Stimulated activated CD8-positive, alpha-beta memory T cell treated with anti-CD3 and anti-CD28 coated beads, Interleukin-12 subunit alpha, Interleukin-12 subunit beta, amount 100 ng/mL, for 4 hours (primary cell): ENCODE measurements around the gene AIFM3.

Source experiments
- DNase-seq: peaks from one replicate; pipeline ENCODE4 v3.0.0-alpha.2; 2020; ENCODE audit warnings: low read depth

Gene AIFM3

GRCh38 chr22:20991252-20992055, 24.4 kb downstream of the AIFM3 start:
- DNase-seq: no peak

GRCh38 chr22:20992056-20992442, 25.0 kb downstream of the AIFM3 start:
- no peak for DNase-seq

GRCh38 chr22:20992456-20993303, 25.6 kb downstream of the AIFM3 start:
- no peak for DNase-seq

- DNase-seq: no peak
These were observed 26.5 kb downstream of the AIFM3 start for GRCh38 chr22:20993304-20994127.

- DNase-seq: no peak
These were observed 27.3 kb downstream of the AIFM3 start for GRCh38 chr22:20994128-20994901.

- no peak for DNase-seq
These were observed 27.8 kb downstream of the AIFM3 start for GRCh38 chr22:20994902-20995241.

GRCh38 chr22:20995329-20996030, 28.4 kb downstream of the AIFM3 start:
- DNase-seq: no peak

GRCh38 chr22:20996031-20996410, 29.0 kb downstream of the AIFM3 start:
- DNase-seq: no peak

- DNase-seq: no peak
These were observed 29.8 kb downstream of the AIFM3 start for GRCh38 chr22:20996598-20997535.

- DNase-seq: no peak
These were observed 30.6 kb downstream of the AIFM3 start for GRCh38 chr22:20997536-20998257.

GRCh38 chr22:20998411-20999336, 31.6 kb downstream of the AIFM3 start:
- no peak for DNase-seq

GRCh38 chr22:20999350-21000206, 32.5 kb downstream of the AIFM3 start:
- no peak for DNase-seq

GRCh38 chr22:21000207-21000986, 33.3 kb downstream of the AIFM3 start:
- DNase-seq: no peak

- no peak for DNase-seq
These were observed 34.0 kb downstream of the AIFM3 start for GRCh38 chr22:21000987-21001600.

GRCh38 chr22:21001601-21002325, 34.7 kb downstream of the AIFM3 start, which contains the start of gene THAP7:
THAP7 (minus strand) TSS chr22:21002118; CDS start chr22:21001911, 207 bp downstream.
- DNase-seq: peak; percentile 94
